Measurements from ENCODE around the gene TIGD1.
"Not testable (repeated sequence)": the region's sequence is repeated elsewhere in the genome, so short reads cannot be mapped to it uniquely, and the experiment has no call there.

The TIGD1 gene

GRCh38 chr2:232538671-232539070 is 11.7 kb downstream of the TIGD1 start:
- no peak for DNase-seq

GRCh38 chr2:232537499-232537898 is 12.9 kb downstream of the TIGD1 start:
- no peak for DNase-seq

GRCh38 chr2:232537079-232537478 is 13.3 kb downstream of the TIGD1 start:
- no peak for DNase-seq

GRCh38 chr2:232535761-232536530 is 14.4 kb downstream of the TIGD1 start:
- no peak for DNase-seq

GRCh38 chr2:232534940-232535651 is 15.3 kb downstream of the TIGD1 start:
- DNase-seq, result no peak

GRCh38 chr2:232533944-232534710 is 16.2 kb downstream of the TIGD1 start:
- DNase-seq, result no peak

GRCh38 chr2:232532821-232533220 is 17.5 kb downstream of the TIGD1 start:
- not testable (repeated sequence) for DNase-seq

- no peak for DNase-seq
These were observed 17.9 kb downstream of the TIGD1 start for GRCh38 chr2:232532419-232532818.

GRCh38 chr2:232530626-232531260 is 19.6 kb downstream of the TIGD1 start:
- no peak for DNase-seq

- no peak for DNase-seq
These were observed 20.4 kb downstream of the TIGD1 start for GRCh38 chr2:232529806-232530547.

GRCh38 chr2:232528746-232529460 is 21.5 kb downstream of the TIGD1 start:
- peak; percentile 17 for DNase-seq

- DNase-seq, result no peak
These were observed 22.4 kb downstream of the TIGD1 start for GRCh38 chr2:232527905-232528470.

GRCh38 chr2:232526372-232526941 is 23.9 kb downstream of the TIGD1 start:
- no peak for DNase-seq

GRCh38 chr2:232525791-232526371 is 24.5 kb downstream of the TIGD1 start, which contains the start of gene CHRND:
TSS of gene CHRND (plus strand) at chr2:232526160. CDS start at chr2:232526216, 56 bp downstream.
- DNase-seq, result no peak

GRCh38 chr2:232525199-232525598 is 25.2 kb downstream of the TIGD1 start:
- no peak for DNase-seq

- DNase-seq, result no peak
These were observed 25.6 kb downstream of the TIGD1 start for GRCh38 chr2:232524771-232525170.

- peak; percentile 39 for DNase-seq
These were observed 26.4 kb downstream of the TIGD1 start for GRCh38 chr2:232523682-232524597.

GRCh38 chr2:232523402-232523681 is 27.0 kb downstream of the TIGD1 start:
- no peak for DNase-seq

GRCh38 chr2:232522623-232523401 is 27.5 kb downstream of the TIGD1 start:
- DNase-seq, result no peak

Measured in CD4-positive, alpha-beta T cell treated with Interleukin-17A for 4 hours (primary cell).